ENCODE results near the gene IL7R. TPM values are rescaled to one million over a fixed set of nuclear protein-coding genes. Genes with fewer than 3 reads are reported as not detected.

IL7R gene
- total RNA-seq, 1 experiment from 2014 or later = not detected

GRCh38 chr5:35819026-35819425 lies 37.7 kb upstream of the IL7R start:
- H3K4me3 ChIP-seq (ENCODE audit: low read depth, low read length) = no peak overlapping the region
- TF ChIP-seq CTCF (IDR thresholded peaks at IDR 0.05; ENCODE audit: insufficient read depth in 1 of 2, low read depth in 1 of 2, low read length in 1 of 2, severe bottlenecking in 1 of 2, unreplicated experiment in 1 of 2) = no peak
- Mint-ChIP-seq H3K9me3 (ENCODE audit: unreplicated experiment) (peaks cover 9% of the 10 kb centered on the region), H3K27ac (ENCODE audit: unreplicated experiment) (no peak overlapping the region), H3K27me3 (ENCODE audit: insufficient read depth, unreplicated experiment) (peaks cover 2% of the 10 kb centered on the region), H3K4me3 (ENCODE audit: unreplicated experiment) (no peak overlapping the region), H3K4me1 (ENCODE audit: low read depth, unreplicated experiment) (peaks cover 7% of the 10 kb centered on the region), H3K36me3 (ENCODE audit: insufficient read depth, unreplicated experiment) (no peaks in the 10 kb centered on the region)
- POLR2A ChIA-PET = no interaction called here
- H3K9me3 ChIP-seq = no peaks in the 10 kb centered on the region
- no peaks in the 10 kb centered on the region for H3K36me3 ChIP-seq (ENCODE audit: control insufficient read depth, insufficient read depth, low read length)
- intact Hi-C loops (cut with micrococcal nuclease; ENCODE audit: unreplicated experiment) = no loop called here
- DNase-seq = peak in 1 of 2 experiments; percentile 9
- CTCF ChIA-PET = interaction anchor here (0.8 kb wide), 1 partner anchor 104 kb away, joined by 3 read pairs; no protein-coding TSS in a partner anchor
- 0 out of 2 replicates have a peak, but pooled peaks cover 14% of the 10 kb centered on the region for H3K4me1 ChIP-seq
- BruUV-seq (replicated peaks) = no TSS peak
- H3K27me3 ChIP-seq (replicated peaks; ENCODE audit: control insufficient read depth, insufficient read depth, low read length) = no peaks in the 10 kb centered on the region; the same call in 1 of the 2 replicates

DNA sequence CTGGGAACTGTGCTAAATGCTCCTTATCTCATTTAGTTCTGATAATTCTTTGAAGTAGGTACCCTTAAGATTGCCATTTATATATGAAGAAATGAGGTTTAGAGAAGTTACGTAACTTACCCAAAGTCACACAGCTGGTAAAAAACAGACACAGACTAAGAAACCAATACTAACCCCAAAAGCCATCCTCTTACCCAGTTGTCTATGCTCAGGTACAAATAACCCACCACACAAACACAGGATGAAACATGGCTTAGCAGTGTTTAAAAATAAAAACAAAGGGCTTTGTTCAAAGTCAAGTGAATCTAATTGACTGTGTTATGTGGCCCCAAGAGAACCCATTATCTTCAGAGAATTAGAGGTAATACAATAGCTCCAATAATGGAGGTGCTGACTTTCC lies 37.0 kb upstream of the IL7R start:
- Histone ChIP-seq H3K36me3 (ENCODE audit: control insufficient read depth, insufficient read depth, low read length) (no peaks in the 10 kb centered on the region), H3K27me3 (replicated peaks; ENCODE audit: control insufficient read depth, insufficient read depth, low read length) (no peaks in the 10 kb centered on the region; the same call in 1 of the 2 replicates), H3K9me3 (no peaks in the 10 kb centered on the region), H3K4me1 (0 out of 2 replicates have a peak, but pooled peaks cover 14% of the 10 kb centered on the region), H3K4me3 (ENCODE audit: low read depth, low read length) (no peak overlapping the region)
- Mint-ChIP-seq H3K9me3 (ENCODE audit: unreplicated experiment) (peaks cover 9% of the 10 kb centered on the region), H3K4me3 (ENCODE audit: unreplicated experiment) (no peak overlapping the region), H3K27me3 (ENCODE audit: insufficient read depth, unreplicated experiment) (peaks cover 4% of the 10 kb centered on the region), H3K4me1 (ENCODE audit: low read depth, unreplicated experiment) (peaks cover 7% of the 10 kb centered on the region), H3K36me3 (ENCODE audit: insufficient read depth, unreplicated experiment) (no peaks in the 10 kb centered on the region), H3K27ac (ENCODE audit: unreplicated experiment) (no peak overlapping the region)
- intact Hi-C loops (cut with micrococcal nuclease; ENCODE audit: unreplicated experiment) = no loop called here
- TF ChIP-seq CTCF (IDR thresholded peaks at IDR 0.05; ENCODE audit: insufficient read depth in 1 of 2, low read depth in 1 of 2, low read length in 1 of 2, severe bottlenecking in 1 of 2, unreplicated experiment in 1 of 2) = no peak
- ChIA-PET CTCF (interaction anchor here (0.8 kb wide), 1 partner anchor 104 kb away, joined by 3 read pairs; no protein-coding TSS in a partner anchor), POLR2A (no interaction called here)
- DNase-seq = no peak
- no TSS peak for BruUV-seq (replicated peaks)

DNA sequence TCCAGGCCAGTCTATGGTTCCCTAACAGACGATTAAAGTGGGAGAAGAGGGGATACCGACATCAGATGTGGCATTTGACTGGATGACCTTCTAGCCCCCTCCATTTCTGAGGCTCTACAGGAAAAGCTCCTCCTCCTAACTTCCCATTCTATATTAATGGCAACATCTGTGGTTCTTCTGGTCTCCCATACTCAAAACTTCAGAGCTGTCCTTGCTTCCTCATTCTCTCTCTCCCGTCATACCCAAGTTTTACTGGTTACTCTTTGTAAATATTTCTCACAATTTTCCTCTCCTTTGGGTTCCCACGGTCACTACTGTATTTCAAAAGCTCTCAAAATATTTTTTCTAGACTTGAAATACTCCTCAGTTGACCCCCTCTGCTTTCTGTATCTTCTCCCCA lies 36.0 kb upstream of the IL7R start:
- TF ChIP-seq CTCF (IDR thresholded peaks at IDR 0.05; ENCODE audit: insufficient read depth in 1 of 2, low read depth in 1 of 2, low read length in 1 of 2, severe bottlenecking in 1 of 2, unreplicated experiment in 1 of 2) = no peak
- Histone ChIP-seq H3K9me3 (no peaks in the 10 kb centered on the region), H3K4me3 (ENCODE audit: low read depth, low read length) (no peak overlapping the region), H3K27me3 (replicated peaks; ENCODE audit: control insufficient read depth, insufficient read depth, low read length) (no peaks in the 10 kb centered on the region; the same call in 1 of the 2 replicates), H3K36me3 (ENCODE audit: control insufficient read depth, insufficient read depth, low read length) (no peaks in the 10 kb centered on the region), H3K4me1 (0 out of 2 replicates have a peak, but pooled peaks cover 14% of the 10 kb centered on the region)
- Mint-ChIP-seq H3K27ac (ENCODE audit: unreplicated experiment) (no peak overlapping the region), H3K27me3 (ENCODE audit: insufficient read depth, unreplicated experiment) (peaks cover 4% of the 10 kb centered on the region), H3K4me1 (ENCODE audit: low read depth, unreplicated experiment) (peaks cover 7% of the 10 kb centered on the region), H3K9me3 (ENCODE audit: unreplicated experiment) (peaks cover 9% of the 10 kb centered on the region), H3K36me3 (ENCODE audit: insufficient read depth, unreplicated experiment) (no peaks in the 10 kb centered on the region), H3K4me3 (ENCODE audit: unreplicated experiment) (no peak overlapping the region)
- ChIA-PET CTCF (no interaction called here), POLR2A (no interaction called here)
- no peak for DNase-seq
- no TSS peak for BruUV-seq (replicated peaks)
- intact Hi-C loops (cut with micrococcal nuclease; ENCODE audit: unreplicated experiment) = no loop called here

Data from Caco-2 (cell line).